HG02759 (cell line): ENCODE measurements around the gene TTLL8.

Source experiments
- ATAC-seq: cut with Tn5 transposase; IDR thresholded peaks from one replicate; pipeline ENCODE4 v1.9.1; 2021; ENCODE audit warnings: mild to moderate bottlenecking, moderate library complexity; ENCODE audit not compliant: unreplicated experiment

TTLL8 gene

GRCh38 chr22:50062509-50063135 lies 4.5 kb upstream of the TTLL8 start:
- no peak for ATAC-seq

- no peak for ATAC-seq
Measured at GRCh38 chr22:50061824-50062355, 3.8 kb upstream of the TTLL8 start.

- ATAC-seq = no peak
Measured at GRCh38 chr22:50061141-50061823, 3.2 kb upstream of the TTLL8 start.

GRCh38 chr22:50060441-50061140 lies 2.5 kb upstream of the TTLL8 start:
- no peak for ATAC-seq

GRCh38 chr22:50059881-50060262 lies 1.8 kb upstream of the TTLL8 start:
- no peak for ATAC-seq

- no peak for ATAC-seq
Measured at GRCh38 chr22:50058906-50059880, 1.1 kb upstream of the TTLL8 start.

GRCh38 chr22:50057278-50058060 lies 629 bp downstream of the TTLL8 start:
- ATAC-seq = no peak

GRCh38 chr22:50056214-50056972 lies 1.7 kb downstream of the TTLL8 start:
- no peak for ATAC-seq

GRCh38 chr22:50053861-50054260 lies 4.2 kb downstream of the TTLL8 start:
- no peak for ATAC-seq

- ATAC-seq = no peak
Measured at GRCh38 chr22:50051930-50052329, 6.2 kb downstream of the TTLL8 start.

- no peak for ATAC-seq
Measured at GRCh38 chr22:50049299-50050195, 8.6 kb downstream of the TTLL8 start.

- ATAC-seq = no peak
Measured at GRCh38 chr22:50048836-50049235, 9.3 kb downstream of the TTLL8 start.

GRCh38 chr22:50048061-50048765 lies 9.9 kb downstream of the TTLL8 start:
- ATAC-seq = no peak

GRCh38 chr22:50047346-50047745 lies 10.8 kb downstream of the TTLL8 start:
- no peak for ATAC-seq

- no peak for ATAC-seq
Measured at GRCh38 chr22:50046481-50047245, 11.4 kb downstream of the TTLL8 start.

- no peak for ATAC-seq
Measured at GRCh38 chr22:50046019-50046415, 12.1 kb downstream of the TTLL8 start.
